Small intestine (tissue), 7 donors: ENCODE results near the gene ACTR10. TPM values are rescaled to one million over a fixed set of nuclear protein-coding genes. Genes with fewer than 3 reads are reported as not detected.
A peak's percentile ranks its signal among the peaks of the same experiment; 100 is the strongest.

ENCODE experiments used
- DNase-seq, 2 donors: peaks; one replicate each; pipeline versions ENCODE4 v3.0.0 to v3.0.0-alpha.2; 2013
- FAIRE-seq: peaks from 2 replicates; lab custom pipeline; 2012; peaks lifted over from hg19 to GRCh38; lab: Jason Lieb, UNC
- H3K27ac ChIP-seq, 3 donors: one replicate each; pipeline ENCODE4 v1.5.1; 2013; ENCODE audit warnings: low read length in 2 of 3, mild to moderate bottlenecking in 2 of 3, control low read depth in 1 of 3, inconsistent platforms in 1 of 3, low read depth in 1 of 3, moderate library complexity in 1 of 3
- H3K27me3 ChIP-seq, 3 donors: one replicate each; pipeline ENCODE4 v1.6.1; 2013; ENCODE audit warnings: low read length in 3 of 3, inconsistent platforms in 1 of 3; ENCODE audit not compliant: control insufficient read depth in 3 of 3, insufficient read depth in 3 of 3
- H3K36me3 ChIP-seq, 3 donors: one replicate each; pipeline ENCODE4 v1.6.1; 2013; ENCODE audit warnings: low read length in 3 of 3, inconsistent platforms in 1 of 3, low read depth in 1 of 3, mild to moderate bottlenecking in 1 of 3, moderate library complexity in 1 of 3; ENCODE audit not compliant: control insufficient read depth in 3 of 3, insufficient read depth in 2 of 3
- H3K4me1 ChIP-seq, 3 donors: one replicate each; pipeline ENCODE4 v1.6.1; 2013; ENCODE audit warnings: low read length in 2 of 3, inconsistent platforms in 1 of 3, low read depth in 1 of 3, mild to moderate bottlenecking in 1 of 3, moderate library complexity in 1 of 3; ENCODE audit not compliant: control insufficient read depth in 3 of 3, insufficient read depth in 2 of 3
- H3K4me3 ChIP-seq, 3 donors: one replicate each; pipeline ENCODE4 v1.5.1; 2013; ENCODE audit warnings: low read length in 3 of 3, control low read depth in 1 of 3, inconsistent platforms in 1 of 3, low read depth in 1 of 3, mild to moderate bottlenecking in 1 of 3, moderate library complexity in 1 of 3
- H3K9me3 ChIP-seq, 2 donors: one replicate each; pipeline ENCODE4 v1.6.1; 2013; ENCODE audit warnings: low read depth in 1 of 2, low read length in 1 of 2; ENCODE audit not compliant: control insufficient read depth in 2 of 2, insufficient read depth in 1 of 2
- WGBS, 3 donors: extraction: QIAGEN DNeasy Blood & Tissue Kit; methylation state at CpG; one replicate each; pipeline ENCODE4 v1.1.7; 2013; 5-methylcytosine and 5-hydroxymethylcytosine counted together
- polyA plus RNA-seq, 4 donors: library from polyadenylated mRNA; stranded (reverse) in 3 of 4; unstranded in 1 of 4; fragments of 200-250 nt in 3 of 4; fragments of 120-200 nt in 1 of 4; gene quantifications; one replicate each; pipeline versions ENCODE4 v1.2.1 to v1.2.3, GENCODE V29; 2013
- donor health status: healthy with polysubstance abuse.
- donor health status: control.
- donor health status: control.
- donor health status: Bipolar disorder and iron deficiency.
- donor health status: healthy.

Gene ACTR10
- polyA plus RNA-seq, 4 donors: 48.5 to 74.0 (median 58.4) TPM

DNA sequence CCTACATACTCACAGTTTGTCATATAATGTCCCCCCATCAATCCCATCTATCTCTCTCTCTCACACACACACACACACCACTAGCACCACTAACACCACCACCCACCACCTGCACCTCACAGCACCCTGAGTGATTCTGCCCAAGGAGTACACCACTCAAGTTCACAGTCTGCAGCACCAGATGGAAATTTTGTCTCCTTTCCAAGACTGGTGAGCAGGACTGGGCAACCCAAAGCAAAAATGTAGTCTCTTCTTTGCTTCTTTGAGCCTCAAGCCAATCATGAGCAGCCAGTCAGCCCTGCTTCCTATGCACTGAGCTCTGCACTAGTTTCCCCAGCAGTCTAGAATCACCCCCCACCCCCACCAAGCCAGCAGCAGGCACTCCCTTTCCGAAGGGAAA, 32.9 kb upstream of the ACTR10 start:
- no peaks in the 10 kb centered on the region for H3K4me1 ChIP-seq
- DNase-seq (no peak), FAIRE-seq (no peak)
- H3K9me3 ChIP-seq: no peaks in the 10 kb centered on the region
- H3K27ac ChIP-seq: no peak overlapping the region
- no peaks in the 10 kb centered on the region for H3K36me3 ChIP-seq
- H3K4me3 ChIP-seq: no peak overlapping the region
- 37 to 50% (median 43%) methylated on average over 1 of the region's 1 CpG for WGBS, 3 donors
- peaks cover 0 to 3% (median 0%) of the 10 kb centered on the region in 3 donors for H3K27me3 ChIP-seq

DNA sequence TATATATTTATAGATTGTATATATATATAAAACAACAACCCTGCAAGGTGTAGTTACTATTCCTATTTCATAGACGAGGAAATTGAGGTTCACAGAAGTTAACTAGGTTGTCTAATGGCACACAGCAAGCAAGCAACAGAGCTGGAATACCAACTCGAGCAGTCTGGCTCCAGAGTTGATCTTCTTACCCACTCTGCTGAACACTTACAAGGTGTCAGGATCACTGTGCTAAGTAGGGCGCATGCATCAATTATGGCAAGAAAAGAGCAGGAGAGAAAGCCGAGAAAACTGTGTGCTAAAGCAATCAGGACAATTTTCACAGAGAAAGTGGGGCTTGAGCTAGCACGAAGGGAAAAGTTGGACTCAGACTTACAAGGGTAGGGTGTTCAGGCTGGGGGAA, 32.1 kb upstream of the ACTR10 start:
- Histone ChIP-seq H3K36me3 (no peaks in the 10 kb centered on the region), H3K4me3 (no peak overlapping the region), H3K27me3 (peaks cover 0 to 3% (median 0%) of the 10 kb centered on the region in 3 donors), H3K9me3 (no peaks in the 10 kb centered on the region), H3K4me1 (no peaks in the 10 kb centered on the region), H3K27ac (no peak overlapping the region)
- 73 to 79% (median 77%) methylated on average over 5 of the region's 5 CpGs for WGBS, 3 donors
- FAIRE-seq (no peak), DNase-seq (no peak)

DNA sequence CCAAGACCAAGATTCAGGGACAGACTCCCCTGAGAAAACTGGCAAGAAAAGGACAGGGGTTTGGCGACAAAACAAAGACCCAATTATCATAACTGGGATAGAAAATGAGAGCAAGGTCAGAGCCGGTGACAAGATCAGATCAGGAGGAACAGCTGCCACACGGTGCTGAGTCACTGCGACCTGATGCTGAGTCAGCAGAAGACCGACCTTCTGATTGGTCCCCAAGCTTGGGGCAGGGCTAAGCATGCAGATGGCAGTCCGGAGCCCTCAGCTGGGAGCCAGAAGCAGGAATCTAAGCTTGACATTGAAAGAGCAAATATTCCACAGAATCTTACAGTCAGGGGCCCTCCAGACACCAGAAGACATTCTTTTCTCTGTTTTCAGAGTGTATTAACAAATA, 28.9 kb upstream of the ACTR10 start:
- no peak overlapping the region for H3K27ac ChIP-seq
- no peak overlapping the region for H3K4me3 ChIP-seq
- no peaks in the 10 kb centered on the region for H3K9me3 ChIP-seq
- peaks cover 0 to 3% (median 2%) of the 10 kb centered on the region in 3 donors for H3K27me3 ChIP-seq
- DNase-seq: peak; percentile 74 to 78
- H3K36me3 ChIP-seq: no peaks in the 10 kb centered on the region
- no peak for FAIRE-seq
- WGBS, 3 donors: 2 to 15% (median 6%) methylated on average over 6 of the region's 6 CpGs
- no peaks in the 10 kb centered on the region for H3K4me1 ChIP-seq

DNA sequence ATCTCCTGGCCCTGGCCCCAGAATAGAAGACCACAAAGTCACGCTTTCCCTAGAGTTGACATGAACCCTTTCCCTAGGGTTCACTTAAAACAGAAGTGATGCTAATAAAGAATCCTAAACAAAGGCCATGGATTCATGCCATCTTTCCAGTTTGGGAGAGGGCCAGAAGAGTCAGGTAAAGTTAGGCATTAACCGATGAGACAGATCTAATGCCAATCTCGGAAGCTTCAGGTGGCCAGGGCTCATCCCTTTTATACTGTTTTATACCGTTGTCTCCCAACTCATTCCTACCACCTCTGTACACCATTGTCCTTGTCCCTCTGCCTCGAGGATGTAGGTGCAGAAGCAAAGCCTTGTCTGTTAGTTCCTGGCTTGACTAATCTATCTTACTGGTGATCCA, 22.8 kb upstream of the ACTR10 start:
- no peak overlapping the region for H3K27ac ChIP-seq
- no peak for FAIRE-seq
- no peaks in the 10 kb centered on the region for H3K36me3 ChIP-seq
- no peaks in the 10 kb centered on the region for H3K9me3 ChIP-seq
- no peak for DNase-seq
- H3K27me3 ChIP-seq: peaks cover 0 to 3% (median 2%) of the 10 kb centered on the region in 3 donors
- H3K4me1 ChIP-seq: no peaks in the 10 kb centered on the region
- WGBS, 3 donors: 40 to 78% (median 49%) methylated on average over 5 of the region's 5 CpGs
- H3K4me3 ChIP-seq: no peak overlapping the region

DNA sequence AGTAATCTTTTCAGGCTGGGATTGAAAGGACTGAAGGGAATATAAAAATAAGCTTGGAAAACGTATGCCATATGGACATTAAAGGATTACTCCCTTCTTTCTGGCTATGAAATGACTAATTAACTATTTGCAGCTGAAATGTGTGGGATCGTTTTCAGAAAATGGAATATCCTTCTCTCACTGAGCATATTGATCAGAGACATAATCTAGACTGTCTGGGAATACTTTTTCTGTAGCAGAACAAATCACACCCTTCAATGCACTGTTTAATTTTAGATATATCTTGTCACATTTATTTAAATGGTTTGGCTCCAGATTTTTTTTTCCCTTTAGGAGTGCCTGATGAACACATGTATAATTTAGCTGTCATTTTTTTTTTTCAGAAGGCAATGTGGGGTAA, 10.8 kb upstream of the ACTR10 start:
- no peak for DNase-seq
- H3K27ac ChIP-seq: no peak overlapping the region
- peaks cover 0 to 5% (median 4%) of the 10 kb centered on the region in 3 donors for H3K4me1 ChIP-seq
- H3K9me3 ChIP-seq: no peaks in the 10 kb centered on the region
- no peak for FAIRE-seq
- no peaks in the 10 kb centered on the region for H3K36me3 ChIP-seq
- 54 to 74% (median 68%) methylated on average over 2 of the region's 2 CpGs for WGBS, 3 donors
- no peak overlapping the region for H3K4me3 ChIP-seq
- H3K27me3 ChIP-seq: no peaks in the 10 kb centered on the region

DNA sequence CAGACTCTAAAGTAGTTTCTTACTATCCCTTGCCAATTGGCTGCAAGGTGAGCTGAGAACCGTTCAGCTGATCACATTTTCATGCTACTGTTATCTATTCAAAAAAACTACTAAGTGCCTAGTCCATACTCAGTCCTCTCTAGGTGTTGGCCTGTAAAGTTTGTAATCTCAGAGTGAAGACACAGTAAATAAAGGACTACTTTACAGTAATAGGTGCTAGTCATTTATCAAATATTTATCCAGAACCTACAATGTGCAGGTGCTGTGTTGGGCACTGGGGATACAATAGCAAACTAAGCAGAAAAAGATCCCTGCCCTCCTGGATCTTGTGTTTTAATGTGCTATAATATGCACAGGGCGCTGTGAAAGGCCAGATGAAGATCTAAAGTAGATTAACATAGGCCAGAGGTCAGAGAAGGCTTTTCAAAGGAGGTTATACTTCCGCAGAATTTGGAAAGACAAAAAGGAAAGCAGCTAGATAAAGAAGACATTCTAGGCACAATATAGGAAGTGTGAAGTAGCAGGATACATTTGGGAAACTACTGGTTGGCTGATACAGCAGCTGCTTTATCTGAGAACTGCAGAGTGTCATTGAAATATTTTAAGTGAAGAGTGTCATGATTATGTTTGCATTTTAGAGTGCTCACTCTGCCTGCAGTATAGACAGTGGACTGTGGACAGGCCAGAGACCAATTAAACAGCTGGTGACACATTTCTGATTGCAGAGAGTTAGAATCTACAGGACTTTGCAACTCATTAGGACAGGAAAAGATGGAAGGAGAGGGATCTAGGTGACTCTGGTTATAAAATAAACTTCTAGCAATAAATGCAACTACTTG, 8.0 kb upstream of the ACTR10 start:
- Histone ChIP-seq H3K4me3 (no peak overlapping the region), H3K27ac (no peak overlapping the region), H3K27me3 (no peaks in the 10 kb centered on the region), H3K36me3 (no peaks in the 10 kb centered on the region), H3K4me1 (peaks cover 0 to 5% (median 4%) of the 10 kb centered on the region in 3 donors), H3K9me3 (no peaks in the 10 kb centered on the region)
- peak; percentile 50 to 68 for DNase-seq
- no peak for FAIRE-seq
- 21 to 47% (median 43%) methylated on average over 3 of the region's 3 CpGs for WGBS, 3 donors

DNA sequence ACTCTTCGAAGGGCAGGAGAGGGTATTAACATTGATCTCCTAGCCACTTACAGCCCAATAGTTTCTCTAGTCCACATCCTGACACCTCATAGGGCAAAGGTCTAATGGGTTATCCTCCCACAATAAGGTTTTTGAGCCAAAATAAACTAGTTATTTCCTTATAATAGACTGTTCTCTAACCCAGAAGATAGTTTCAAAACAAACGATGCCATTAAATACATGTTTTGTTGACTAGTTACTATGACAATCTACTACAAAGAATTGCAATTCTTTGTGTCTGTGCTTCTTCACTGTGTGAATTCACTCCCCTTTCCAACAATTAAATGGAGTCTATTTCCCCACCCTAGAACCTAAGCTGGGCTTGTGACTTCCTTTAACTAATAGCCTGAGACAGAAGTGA, 6.4 kb upstream of the ACTR10 start:
- Histone ChIP-seq H3K4me1 (peaks cover 0 to 5% (median 4%) of the 10 kb centered on the region in 3 donors), H3K27ac (no peak overlapping the region), H3K27me3 (no peaks in the 10 kb centered on the region), H3K36me3 (no peaks in the 10 kb centered on the region), H3K9me3 (no peaks in the 10 kb centered on the region), H3K4me3 (no peak overlapping the region)
- peak in 1 of 2 donors; percentile 17 for DNase-seq
- no peak for FAIRE-seq
- WGBS, 3 donors: 13 to 47% (median 18%) methylated on average over 2 of the region's 2 CpGs

DNA sequence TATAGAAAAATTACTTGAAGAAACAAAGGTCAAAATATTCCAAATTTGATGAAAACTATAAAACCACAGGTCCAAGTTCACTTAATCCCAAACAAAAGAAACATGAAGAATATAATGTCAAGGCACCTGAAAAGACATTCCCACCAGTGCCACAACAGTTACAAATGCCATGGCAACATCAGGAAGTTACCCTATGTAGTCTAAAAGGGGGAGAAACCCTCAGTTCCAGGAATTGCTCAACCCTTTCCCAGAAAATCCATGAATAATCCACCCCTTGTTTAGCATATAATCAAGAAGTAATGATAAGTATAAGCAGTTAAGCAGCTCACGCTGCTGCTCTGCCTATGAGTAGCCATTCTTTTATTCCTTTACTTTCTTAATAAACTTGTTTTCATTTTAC, 3.8 kb upstream of the ACTR10 start:
- Histone ChIP-seq H3K27ac (no peak overlapping the region), H3K36me3 (no peaks in the 10 kb centered on the region), H3K27me3 (no peaks in the 10 kb centered on the region), H3K4me1 (peaks cover 0 to 9% (median 5%) of the 10 kb centered on the region in 3 donors), H3K4me3 (no peak overlapping the region), H3K9me3 (no peaks in the 10 kb centered on the region)
- FAIRE-seq (no peak), DNase-seq (no peak)
- 83 to 94% (median 89%) methylated on average over 1 of the region's 1 CpG for WGBS, 3 donors
